WTC11 (cell line): Measurements from ENCODE around the gene PRLR. TPM values are rescaled to one million over a fixed set of nuclear protein-coding genes. Genes with fewer than 3 reads are reported as not detected.

Source experiments
- ATAC-seq: fragments of 200-7000 bp; cut with Tn5 transposase; 2 replicates; pipeline ENCODE4 v1.10.0; 2021; ENCODE audit warnings: mild to moderate bottlenecking, moderate library complexity
- CTCF ChIA-PET: fragments of 300-600 bp; sonication (Branson Sonifier 250); formaldehyde crosslinking; loops from one replicate; lab custom pipeline; 2021; ENCODE audit warnings: antibody characterized with exemption; lab: Charles Lee
- POLR2A ChIA-PET: fragments of 350-600 bp; sonication (Branson Sonifier 250); formaldehyde crosslinking; loops from one replicate; lab custom pipeline; 2021; ENCODE audit warnings: antibody characterized with exemption; lab: Charles Lee
- DNase-seq: peaks from one replicate; pipeline ENCODE4 v3.0.0; 2021; ENCODE audit warnings: low spot score
- H3K27ac Mint-ChIP-seq: 2 replicates; pipeline ENCODE4 v1.8.0; 2021; ENCODE audit warnings: mixed read lengths
- H3K27me3 Mint-ChIP-seq: 2 replicates; pipeline ENCODE4 v1.8.0; 2021; ENCODE audit warnings: low read depth, mild to moderate bottlenecking, moderate library complexity, mixed read lengths
- H3K36me3 Mint-ChIP-seq: 2 replicates; pipeline ENCODE4 v1.8.0; 2021; ENCODE audit warnings: mixed read lengths
- H3K4me1 Mint-ChIP-seq: 2 replicates; pipeline ENCODE4 v1.8.0; 2022; ENCODE audit warnings: mixed read lengths
- H3K4me3 Mint-ChIP-seq: 2 replicates; pipeline ENCODE4 v1.8.0; 2021; ENCODE audit warnings: mild to moderate bottlenecking, moderate library complexity, mixed read lengths
- H3K9me3 Mint-ChIP-seq: 2 replicates; pipeline ENCODE4 v1.8.0; 2021; ENCODE audit warnings: mixed read lengths
- ATF3 ChIP-seq: sonication (generic); formaldehyde crosslinking; conservative IDR thresholded peaks from 2 replicates; pipeline ENCODE4 v1.8.1; 2022; ENCODE audit warnings: mild to moderate bottlenecking, missing genetic modification reagents
- CBFB ChIP-seq: sonication (generic); formaldehyde crosslinking; IDR thresholded peaks from 2 replicates; pipeline ENCODE4 v1.8.1; 2022; ENCODE audit warnings: mild to moderate bottlenecking, low read depth, missing genetic modification reagents
- E2F4 ChIP-seq: sonication (generic); formaldehyde crosslinking; IDR thresholded peaks from 2 replicates; pipeline ENCODE4 v1.8.1; 2022; ENCODE audit warnings: low read depth, mild to moderate bottlenecking, moderate library complexity, missing genetic modification reagents, borderline replicate concordance
- EMX1 ChIP-seq: fragments of 250-450 bp; sonication (Bioruptor Pico); IDR thresholded peaks from 2 replicates; pipeline ENCODE4 v1.8.0; 2021; ENCODE audit warnings: mild to moderate bottlenecking
- ERG ChIP-seq: fragments of 250-450 bp; sonication (Bioruptor Pico); IDR thresholded peaks from 2 replicates; pipeline ENCODE4 v1.8.0; 2021; ENCODE audit warnings: mild to moderate bottlenecking
- IRF2 ChIP-seq: sonication (generic); formaldehyde crosslinking; IDR thresholded peaks from 2 replicates; pipeline ENCODE4 v1.8.0; 2022; ENCODE audit warnings: low read depth, missing genetic modification reagents, borderline replicate concordance
- NFYB ChIP-seq: sonication (generic); formaldehyde crosslinking; conservative IDR thresholded peaks from 2 replicates; pipeline ENCODE4 v1.8.0; 2022; ENCODE audit warnings: low read depth, missing genetic modification reagents
- ZNF219 ChIP-seq: sonication (generic); formaldehyde crosslinking; IDR thresholded peaks from 2 replicates; pipeline ENCODE4 v1.8.0; 2023; ENCODE audit warnings: missing genetic modification reagents, mild to moderate bottlenecking, borderline replicate concordance
- ZNF232 ChIP-seq: sonication (generic); formaldehyde crosslinking; IDR thresholded peaks from 2 replicates; pipeline ENCODE4 v1.8.0; 2022; ENCODE audit warnings: mild to moderate bottlenecking, missing genetic modification reagents
- ZNF416 ChIP-seq: fragments of 250-450 bp; sonication (Bioruptor Pico); IDR thresholded peaks from 2 replicates; pipeline ENCODE4 v1.9.0; 2021; ENCODE audit warnings: mild to moderate bottlenecking, inconsistent platforms
- ZNF425 ChIP-seq: fragments of 250-450 bp; sonication (Bioruptor Pico); conservative IDR thresholded peaks from 2 replicates; pipeline ENCODE4 v1.9.0; 2021; ENCODE audit warnings: mild to moderate bottlenecking
- ZNF512 ChIP-seq: sonication (generic); formaldehyde crosslinking; IDR thresholded peaks from 2 replicates; pipeline ENCODE4 v1.8.1; 2022; ENCODE audit warnings: missing genetic modification reagents, borderline replicate concordance
- ZSCAN18 ChIP-seq: fragments of 250-450 bp; sonication (Bioruptor Pico); IDR thresholded peaks from 2 replicates; pipeline ENCODE4 v2.1.2; 2022; ENCODE audit warnings: mild to moderate bottlenecking, moderate library complexity
- total RNA-seq: library from RNA; stranded (reverse); gene quantifications from 3 replicates; pipeline ENCODE4 v1.2.3, GENCODE V29; 2021

Gene PRLR
- total RNA-seq, 1 experiment from 2014 or later = 3.2 TPM

GRCh38 chr5:35117967-35118366 is 112.3 kb downstream of the PRLR start (continued):
- TF ChIP-seq CBFB (no peak), ATF3 (CRISPR knock-in tag) (no peak), ZSCAN18 (CRISPR knock-in tag) (no peak), EMX1 (CRISPR knock-in tag) (no peak), NFYB (no peak), ZNF512 (CRISPR knock-in tag) (no peak)
- TF ChIP-seq, all 79 proteins: peak for 0

GRCh38 chr5:35115920-35116319 is 114.4 kb downstream of the PRLR start:
- CTCF ChIA-PET = interaction anchor here (1.4 kb wide), 1 partner anchor 11 kb away, joined by 4 read pairs; no protein-coding TSS in a partner anchor
- H3K4me3 Mint-ChIP-seq = no peak overlapping the region

More at GRCh38 chr5:35115920-35116319, 114.4 kb downstream of the PRLR start:
- DNase-seq = no peak
- Mint-ChIP-seq H3K36me3 (no peaks in the 10 kb centered on the region), H3K4me1 (peaks cover 18% of the 10 kb centered on the region), H3K27me3 (no peaks in the 10 kb centered on the region), H3K9me3 (peaks cover 4% of the 10 kb centered on the region; the same call in 1 of the 2 replicates), H3K27ac (no peak overlapping the region)
- ATAC-seq = no peak
- POLR2A ChIA-PET = no interaction called here
- TF ChIP-seq ZNF232 (CRISPR knock-in tag) (no peak), ERG (no peak), IRF2 (CRISPR knock-in tag) (no peak), ZNF416 (CRISPR knock-in tag) (no peak), ZNF425 (CRISPR knock-in tag) (no peak), ZNF219 (CRISPR knock-in tag) (no peak), E2F4 (CRISPR knock-in tag) (no peak)
